NCI-H510A treated with DMSO at 0.1 percent for 48 hours (cell line): ENCODE measurements around the gene BLID.

Experiments
- DNase-seq: peaks from one replicate; lab custom pipeline; 2025; lab: John Stamatoyannopoulos, UW

BLID gene

DNA sequence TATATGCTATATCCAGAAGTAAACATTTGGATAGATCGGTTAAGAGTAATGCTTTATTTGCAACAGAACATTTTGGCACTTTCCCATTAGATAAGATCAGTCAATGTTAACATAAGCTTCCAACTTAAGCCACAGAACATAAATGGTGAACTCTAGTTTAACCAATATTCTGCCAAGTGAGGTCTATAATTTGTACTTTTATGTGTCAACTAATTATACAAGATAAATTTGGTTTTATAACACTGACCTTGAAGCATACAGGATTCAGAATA lies 23.5 kb upstream of the BLID start:
- no peak for DNase-seq

DNA sequence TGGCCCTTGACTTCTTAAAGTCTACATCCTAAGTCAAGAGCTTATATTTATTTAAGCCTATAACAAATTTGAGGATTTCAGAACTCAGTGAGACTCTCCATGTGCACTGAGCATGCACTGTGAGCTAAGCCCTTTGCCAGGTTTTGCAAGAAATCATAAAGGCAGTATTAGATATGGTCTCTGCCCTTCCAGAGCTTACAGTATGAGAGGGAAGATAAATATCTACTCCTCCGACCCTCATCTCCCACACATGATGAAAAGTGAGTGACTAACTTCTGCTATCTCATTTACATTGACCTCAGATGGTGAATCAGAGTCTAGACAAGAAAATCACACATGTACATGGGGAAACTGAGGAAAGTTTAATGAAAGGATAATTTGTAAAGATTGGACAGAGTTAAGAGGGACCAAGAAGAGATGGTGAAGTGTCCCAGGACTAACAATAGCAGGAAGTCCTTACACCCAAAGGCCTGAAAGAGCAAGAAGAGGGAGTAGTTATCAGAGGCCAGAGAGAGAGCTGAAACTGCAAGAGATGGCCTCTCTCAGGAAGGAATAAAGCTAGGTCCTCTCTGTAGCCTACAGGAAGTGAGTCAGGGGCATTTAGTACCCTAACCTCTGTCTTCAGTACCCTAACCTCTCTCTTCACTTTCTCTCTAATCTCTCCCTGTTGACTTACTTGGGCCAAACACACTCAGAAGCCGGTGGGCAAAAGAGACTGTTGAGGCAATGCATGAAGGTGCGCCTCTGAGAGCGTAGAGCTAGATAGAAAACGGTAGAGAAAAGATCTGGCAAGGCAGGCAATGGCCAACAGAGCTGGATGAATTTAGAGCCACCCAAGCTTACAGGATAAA lies 23.0 kb upstream of the BLID start:
- DNase-seq: no peak

DNA sequence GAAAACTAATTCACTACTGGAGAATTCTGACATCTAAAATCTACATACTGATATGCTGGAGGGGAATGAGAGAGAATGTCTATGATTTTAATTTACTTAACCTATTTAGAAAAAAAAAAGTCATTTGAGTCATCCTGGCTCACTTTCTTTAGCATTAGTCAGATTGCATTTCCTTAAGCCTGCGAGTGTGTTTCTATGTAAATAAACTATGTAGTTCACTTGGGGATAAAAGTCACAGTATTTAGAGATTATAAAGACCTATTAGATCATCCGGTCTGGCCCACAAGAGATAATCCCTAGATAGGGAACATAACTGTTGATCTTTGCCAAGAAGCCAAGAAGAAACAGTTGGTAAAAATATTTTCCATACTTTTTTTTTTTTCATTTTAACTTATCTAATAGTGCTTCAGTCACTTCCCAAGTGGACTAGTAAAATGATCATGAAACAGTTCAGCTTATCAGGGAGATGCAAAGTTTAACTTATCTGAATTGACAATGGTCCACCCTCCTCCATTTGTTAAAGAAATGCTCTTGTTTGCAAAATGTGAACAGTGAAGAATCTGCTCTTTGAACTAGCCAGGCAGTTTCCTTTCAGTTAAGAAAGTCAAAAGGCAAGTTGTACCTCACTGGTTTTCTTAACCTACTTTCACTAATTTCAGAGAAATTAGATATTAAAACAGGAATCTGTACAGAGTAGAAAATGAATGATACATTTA lies 21.2 kb upstream of the BLID start:
- no peak for DNase-seq

DNA sequence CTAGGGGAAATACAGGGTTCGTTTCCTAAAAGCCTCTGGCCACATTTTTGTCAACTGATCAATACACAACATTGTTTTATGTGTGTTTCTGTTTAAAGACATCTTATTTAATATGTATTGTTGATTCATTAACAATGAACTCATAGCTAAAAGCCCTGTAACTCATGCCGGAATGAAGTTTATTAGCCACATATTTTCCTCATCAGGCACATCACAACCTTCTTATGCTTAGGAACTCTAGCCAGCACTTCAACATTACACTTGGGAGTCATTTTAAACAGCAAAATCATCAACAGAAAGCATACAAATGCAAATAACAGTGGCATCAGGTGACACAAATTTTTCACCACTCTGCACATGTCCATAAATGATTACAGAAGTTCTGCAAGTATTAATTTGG lies 15.1 kb upstream of the BLID start:
- no peak for DNase-seq

DNA sequence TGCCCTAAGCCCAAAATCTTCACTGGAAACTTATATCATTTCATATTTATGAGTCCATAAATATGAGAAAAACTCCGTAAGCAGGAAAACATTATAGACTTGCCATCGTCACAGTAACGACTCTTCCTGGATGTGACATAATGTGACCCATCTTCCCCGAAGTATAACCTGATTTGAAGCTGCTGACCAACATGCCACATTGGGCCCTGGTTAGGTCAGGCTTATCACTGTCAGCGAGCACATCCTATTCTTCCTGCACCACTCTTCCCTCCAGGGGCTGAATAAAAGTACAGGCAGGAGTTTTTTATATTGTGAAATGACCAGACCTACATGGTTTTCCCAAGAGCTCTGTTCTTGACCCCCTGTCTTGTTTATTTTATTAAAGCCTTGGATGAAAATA lies 12.1 kb upstream of the BLID start:
- DNase-seq: no peak

DNA sequence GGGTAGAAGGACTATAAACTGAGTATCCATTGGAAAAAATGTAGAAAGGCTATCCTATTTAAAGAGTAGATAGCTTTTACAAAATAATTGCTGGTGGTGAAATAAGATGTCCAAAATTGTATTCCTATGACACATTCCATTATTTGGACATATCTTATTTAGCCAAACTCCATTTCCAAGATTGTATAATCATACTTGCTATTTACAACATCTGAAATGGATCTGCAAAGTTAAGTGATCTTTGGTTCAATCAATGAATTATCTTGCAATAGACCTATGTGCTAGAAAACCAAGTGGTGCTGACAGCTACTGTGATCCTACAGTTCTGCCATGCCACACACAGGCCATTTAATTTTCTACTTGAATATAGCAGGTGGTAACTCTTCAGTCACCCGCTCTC lies 11.0 kb upstream of the BLID start:
- DNase-seq: no peak

DNA sequence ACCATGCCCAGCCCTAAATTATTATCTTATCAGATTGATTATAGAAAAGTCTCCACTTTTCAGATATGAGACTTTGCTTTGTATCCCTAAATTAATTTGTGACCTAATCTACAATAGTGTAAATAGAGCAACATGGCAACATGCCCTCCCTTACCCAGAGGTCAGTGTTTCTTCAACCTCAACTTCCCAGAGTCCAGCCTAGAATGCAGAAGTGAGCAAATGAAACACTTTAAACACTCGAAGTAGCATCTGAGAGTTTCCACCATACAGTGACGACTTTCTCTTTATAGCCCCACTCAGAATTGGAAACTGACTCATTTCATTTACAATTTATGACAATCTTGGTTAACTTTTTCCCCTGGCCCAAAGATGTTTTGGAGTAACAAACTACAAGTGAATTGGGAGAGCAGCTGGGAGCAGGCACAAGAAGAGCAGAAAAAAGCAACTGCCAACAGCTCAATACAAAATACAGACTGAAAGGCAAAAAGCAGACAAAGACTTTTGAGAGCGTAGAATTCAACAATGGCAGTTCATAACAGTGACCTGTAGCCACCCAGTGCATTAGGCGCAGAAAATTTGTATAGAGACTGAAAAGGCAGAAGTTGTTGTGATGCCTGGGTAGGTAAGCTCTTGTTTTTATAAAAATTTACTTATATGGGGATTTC lies 10.1 kb upstream of the BLID start:
- no peak for DNase-seq

DNA sequence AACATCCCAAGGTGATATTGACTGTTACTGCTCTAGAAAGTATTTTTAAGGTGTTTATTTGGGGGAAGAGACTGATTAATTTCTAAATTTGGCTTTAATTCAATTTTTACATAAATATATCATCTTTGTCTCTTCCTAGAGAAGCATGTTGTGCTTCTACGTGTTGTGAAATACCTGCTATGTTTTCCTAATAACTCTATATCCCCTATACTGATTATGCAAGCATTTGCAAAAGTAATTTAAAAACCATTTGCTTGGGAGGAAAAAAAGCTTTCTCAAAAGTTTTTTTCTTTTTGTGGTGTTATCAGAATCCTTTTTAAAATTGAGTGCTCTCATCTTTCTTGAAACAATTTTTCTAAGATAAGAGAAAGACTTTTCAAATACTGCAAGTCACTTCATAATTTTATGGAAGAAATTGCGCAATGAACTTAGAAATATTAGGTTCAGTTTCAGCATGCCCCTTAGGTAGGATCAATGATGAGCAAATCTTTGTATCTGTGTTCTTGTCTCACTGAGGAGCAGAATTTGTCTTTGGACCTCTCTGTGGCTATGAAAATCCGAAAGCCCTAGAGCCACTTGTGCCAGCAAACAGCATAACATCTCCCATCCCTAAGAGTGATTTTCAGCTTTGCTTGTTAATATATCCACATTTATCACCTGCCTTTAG lies 7.4 kb upstream of the BLID start:
- no peak for DNase-seq

DNA sequence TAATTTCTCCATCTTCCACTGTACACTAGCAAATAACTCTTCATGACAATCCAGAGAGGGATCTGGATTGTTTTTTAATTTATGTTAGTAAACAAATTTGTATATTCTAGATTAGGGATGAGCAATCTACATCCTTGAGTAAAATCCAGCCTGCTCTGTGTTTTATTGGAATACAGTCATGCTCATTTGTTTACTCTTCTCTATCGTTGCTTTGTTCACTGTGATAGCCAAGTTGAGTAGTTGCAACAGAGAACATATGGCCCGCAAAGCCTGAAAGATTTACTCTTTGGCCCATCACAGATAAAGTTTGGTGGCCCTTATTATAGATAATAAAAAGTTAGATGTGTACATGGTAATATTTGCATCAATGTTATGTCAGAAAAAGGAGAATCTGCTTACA lies 6.2 kb upstream of the BLID start:
- no peak for DNase-seq

DNA sequence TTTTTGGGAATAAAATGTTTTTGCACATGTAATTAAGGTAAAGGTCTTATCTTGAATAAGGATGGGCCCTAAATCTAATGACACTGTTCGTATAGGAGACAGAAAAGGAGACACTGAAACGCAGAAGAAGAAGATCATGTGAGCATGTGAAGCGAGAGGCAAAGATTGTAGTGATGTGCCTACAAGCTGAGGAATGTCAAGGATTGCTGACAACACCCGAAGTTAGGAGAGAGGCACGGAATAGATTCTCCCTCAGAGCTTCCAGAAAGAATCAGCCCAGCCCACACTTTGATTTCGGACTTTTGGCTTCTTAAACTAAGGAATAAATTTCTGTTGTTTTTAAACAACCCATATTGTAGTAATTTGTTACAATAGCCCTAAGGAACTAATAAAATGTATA lies 4.1 kb upstream of the BLID start:
- DNase-seq: no peak

DNA sequence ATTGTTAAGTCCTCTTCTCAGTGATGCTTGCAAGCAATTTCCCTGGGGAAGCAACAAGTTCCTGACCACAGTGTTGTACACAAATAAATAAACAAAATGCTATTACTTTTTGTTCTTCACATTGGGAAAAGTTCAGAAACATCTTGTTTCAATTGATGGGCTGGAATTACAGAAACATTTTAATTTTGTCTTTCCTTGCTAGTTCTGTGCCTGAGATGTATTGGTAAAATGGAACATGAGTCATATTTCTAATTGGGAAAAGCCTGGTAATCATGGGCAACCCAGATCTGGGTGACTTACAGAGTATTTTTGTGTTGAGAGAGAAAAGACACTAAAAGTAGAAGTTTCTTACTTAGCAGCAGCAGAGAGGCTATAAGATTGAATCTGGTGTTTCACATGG lies 576 bp upstream of the BLID start:
- no peak for DNase-seq

DNA sequence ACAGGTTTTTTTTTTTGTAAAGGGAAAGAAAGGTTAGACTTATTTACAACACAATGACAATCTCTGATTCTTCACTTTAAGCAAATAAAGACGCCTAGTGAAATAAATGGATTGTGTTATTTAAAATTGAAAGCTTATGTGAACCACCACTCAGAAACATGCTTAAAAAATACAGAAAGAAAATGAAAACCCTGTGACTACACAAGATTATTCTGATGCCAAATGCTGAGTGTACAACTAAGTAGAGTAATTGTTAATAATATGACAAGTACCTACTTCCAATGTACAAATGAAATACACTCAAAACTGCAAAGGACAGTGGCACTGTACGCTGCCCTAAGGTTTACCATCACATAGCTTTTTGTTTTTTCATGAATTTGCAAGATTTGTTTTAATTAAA lies 1.0 kb downstream of the BLID start:
- no peak for DNase-seq

DNA sequence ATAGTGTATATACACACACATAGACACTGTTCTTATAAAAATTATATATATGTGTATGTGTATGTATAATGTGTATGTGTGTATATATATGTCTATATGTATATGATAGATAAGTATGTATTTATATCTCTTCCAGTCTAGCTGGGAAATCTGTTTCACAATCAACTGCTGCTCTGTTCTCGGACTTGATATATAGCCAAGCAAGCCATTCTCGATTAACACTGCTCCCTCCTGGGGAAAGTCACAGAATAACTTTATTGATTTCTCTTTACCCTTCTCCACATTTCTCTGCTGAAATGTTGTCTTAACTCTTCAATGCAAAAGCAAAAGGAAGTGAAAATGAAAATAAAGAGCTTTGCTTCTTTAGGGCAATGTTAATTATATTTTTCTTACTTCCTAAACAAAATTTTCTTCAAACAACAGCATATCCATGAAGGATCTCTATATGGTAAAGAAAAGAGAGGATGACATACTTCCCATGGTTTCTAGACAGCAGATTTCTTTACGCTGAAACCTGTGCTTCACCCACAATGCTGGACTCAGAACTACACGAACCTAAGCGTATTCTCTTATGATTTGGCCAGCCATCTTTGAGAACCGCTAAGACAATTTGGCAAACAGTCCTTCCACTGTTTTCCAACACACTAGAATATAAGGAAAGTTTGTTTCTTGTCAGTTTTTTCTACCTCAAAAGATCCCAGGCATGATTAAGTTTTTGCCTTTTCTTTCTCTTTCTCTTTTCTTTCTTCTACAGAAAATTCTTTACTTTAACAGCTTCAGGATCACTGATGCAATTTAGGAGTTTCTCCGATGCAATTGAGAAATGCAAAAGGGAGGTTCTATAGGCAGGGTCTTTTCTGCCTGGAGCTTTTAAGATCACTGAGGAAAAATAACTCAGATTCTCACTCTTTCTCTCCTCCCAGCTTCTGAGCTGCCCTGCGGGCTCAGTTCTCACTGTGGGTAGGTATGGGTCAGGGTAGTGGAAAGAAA lies 1.9 kb downstream of the BLID start:
- DNase-seq: no peak

DNA sequence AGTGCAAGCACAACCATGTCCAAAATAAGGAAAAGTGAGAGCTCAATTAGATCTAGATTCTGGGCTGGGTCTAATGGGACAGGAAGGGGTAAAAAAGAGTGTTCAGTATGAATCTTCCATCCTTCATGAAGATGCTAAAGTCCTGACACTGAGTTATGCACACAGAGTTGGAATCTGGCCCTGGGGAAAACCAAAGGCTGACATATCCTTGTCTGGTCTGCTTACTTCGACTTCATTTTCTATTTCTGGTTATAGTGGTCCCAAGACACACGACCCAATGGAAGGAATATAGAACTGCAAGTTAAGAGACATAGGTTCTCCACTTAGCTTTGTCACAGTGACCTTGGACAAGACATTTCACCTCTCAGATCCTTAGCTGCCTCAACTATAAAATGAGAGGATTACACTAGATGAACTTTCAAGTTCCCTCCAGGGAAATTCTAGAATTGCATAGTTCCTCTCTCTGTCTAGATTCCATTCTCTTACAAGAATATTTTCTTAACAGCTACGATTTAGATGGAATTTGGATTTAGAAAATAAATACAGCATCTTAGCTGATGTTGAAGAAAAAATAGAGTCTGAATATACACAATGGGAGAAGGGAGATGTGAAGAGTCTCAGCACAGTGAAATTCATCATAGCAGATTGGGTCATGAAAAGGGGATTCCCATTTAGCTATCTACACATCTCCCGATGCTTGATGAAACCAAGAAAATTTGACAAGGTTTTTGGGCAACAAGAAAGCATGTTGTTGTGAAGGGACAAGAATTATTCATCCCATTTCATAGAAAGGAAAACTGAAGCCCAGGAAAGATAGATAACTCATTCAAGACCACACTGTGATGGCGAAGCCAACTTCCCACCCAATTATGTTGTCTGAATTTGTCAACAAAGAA lies 3.3 kb downstream of the BLID start:
- no peak for DNase-seq

DNA sequence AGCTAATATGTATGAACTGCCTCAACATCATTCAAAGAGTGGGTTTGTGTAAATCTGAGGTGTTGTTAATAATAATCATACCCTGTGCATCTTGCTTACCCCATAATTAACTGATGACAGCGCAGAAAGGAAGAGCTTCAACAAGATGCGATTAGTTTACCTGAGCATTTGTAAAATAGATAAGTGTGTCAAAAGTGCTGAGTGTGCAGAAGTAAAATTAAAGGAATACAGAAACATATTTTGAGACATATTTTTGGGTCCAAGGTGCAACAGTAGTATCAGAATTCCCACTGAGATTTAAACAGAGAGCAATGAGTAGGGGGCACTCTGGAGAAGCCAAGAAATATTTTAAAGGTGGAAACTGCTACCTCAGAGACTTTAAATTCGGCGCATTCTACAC lies 6.1 kb downstream of the BLID start:
- DNase-seq: no peak

DNA sequence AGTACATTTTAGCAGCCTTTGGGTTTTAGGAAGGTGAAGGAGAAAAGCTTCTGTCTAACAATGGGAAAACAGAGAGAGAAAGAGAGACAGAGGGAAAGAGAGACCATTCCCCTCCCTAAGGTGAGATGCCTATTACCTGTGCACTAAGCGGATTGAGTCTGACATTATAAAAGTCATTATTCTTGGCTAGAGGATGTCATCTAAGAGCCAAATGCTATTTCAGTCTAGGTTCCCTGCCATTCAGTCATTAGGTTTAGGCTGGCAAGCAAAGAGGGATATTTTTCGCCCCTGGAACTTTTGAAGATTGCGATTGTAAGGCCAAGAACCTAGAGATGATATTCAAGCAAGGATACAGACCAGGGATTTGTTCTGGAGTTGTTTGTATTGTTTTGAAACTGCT lies 7.2 kb downstream of the BLID start:
- no peak for DNase-seq

DNA sequence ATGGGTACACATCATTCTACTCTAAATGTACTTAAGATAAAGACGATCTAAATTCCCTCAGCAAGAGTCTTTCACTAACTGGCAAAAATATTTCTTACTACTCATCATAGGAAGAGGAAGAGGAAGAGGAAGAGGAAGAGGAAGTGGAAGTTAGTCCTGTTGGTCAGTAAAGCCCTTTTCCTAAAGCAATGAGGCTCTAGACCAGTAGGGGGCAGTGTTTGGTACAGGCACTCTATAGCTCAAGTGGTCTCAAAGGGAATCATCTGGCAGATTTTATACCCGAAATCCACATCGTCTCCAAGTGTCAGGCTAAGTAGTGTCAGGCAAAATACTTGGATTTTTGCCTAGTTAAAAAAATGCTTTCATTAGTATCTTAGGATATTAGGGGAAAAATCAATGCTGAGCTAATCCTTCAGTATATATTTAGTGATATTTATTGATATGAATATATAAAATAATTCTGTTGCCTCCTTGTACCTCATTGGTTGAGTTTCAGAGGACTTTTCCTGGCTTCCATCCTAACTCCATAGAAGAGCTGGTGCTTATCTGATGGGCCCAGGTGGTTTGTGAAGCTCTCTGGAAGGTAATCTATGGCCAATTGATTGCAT lies 7.7 kb downstream of the BLID start:
- DNase-seq: no peak

DNA sequence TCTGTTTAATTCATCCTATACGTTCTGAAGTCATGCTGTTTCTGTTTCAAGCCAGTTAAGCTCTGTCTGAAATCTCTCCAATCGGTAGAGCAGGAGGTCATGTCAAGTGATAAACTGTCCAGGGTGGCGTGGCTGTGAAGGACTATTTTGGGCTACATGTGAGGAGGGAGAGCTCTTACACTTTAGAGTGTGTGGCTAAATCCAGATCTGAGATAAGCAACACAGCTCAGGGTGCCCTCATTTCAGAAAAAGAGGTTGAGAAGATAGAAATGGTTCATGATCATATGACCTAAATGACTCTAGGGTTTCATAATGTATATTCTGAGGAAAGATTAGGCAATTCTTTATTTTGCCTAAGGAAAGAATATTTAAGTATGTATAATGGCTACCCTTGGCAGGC lies 8.4 kb downstream of the BLID start:
- no peak for DNase-seq

DNA sequence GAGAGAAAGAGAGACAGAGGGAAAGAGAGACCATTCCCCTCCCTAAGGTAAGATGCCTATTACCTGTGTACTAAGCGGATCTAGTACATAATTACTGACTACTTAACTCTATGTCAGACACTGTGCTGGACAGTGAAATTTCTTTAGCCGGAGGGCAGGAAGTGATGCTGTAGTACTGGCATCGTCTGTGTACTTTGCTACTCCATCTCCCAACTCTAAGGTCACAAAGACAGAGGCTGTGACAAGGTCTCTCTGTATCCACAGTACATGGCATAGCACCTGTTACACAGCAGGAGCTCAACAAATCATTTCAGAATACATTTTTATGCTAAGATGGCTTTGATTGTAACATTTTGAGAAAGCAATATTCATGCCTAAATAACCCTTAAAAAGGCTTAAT lies 9.0 kb downstream of the BLID start:
- no peak for DNase-seq

DNA sequence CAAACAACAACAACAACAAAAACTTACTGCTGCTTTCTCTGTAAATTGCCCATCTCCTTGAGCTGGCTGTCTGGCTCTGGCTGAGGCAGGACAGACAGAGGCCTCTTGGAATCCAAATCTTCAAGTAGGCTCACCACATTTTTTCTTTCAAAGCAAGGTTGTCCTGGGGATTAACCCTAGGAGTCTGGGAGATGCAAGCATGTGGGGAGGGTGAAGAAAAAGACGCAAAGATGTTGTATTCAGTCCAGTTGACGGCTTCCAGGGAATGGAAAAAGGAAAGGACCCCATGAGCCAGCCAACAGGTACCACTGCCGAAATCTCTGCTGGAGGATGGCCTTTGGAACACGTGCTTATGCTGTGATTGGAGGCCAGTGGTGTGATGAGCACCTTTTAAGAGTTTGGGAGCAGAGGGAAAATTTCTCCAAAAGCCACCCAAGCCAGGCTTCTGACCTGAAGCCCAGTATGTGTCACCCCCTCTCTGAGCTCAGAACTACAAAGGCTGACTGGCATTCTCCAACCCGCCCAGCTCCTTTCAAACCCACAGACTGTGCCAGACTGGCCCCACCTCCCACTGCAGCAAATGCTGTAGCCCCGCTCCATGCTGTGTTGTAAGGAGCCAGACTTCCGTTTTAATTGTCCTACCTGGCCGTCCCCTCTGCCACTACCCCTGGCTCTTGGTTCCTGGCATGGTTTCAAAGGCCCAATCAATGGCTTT lies 10.8 kb downstream of the BLID start:
- DNase-seq: no peak
